Measurements from ENCODE around the gene ANKS3. TPM values are rescaled to one million over a fixed set of nuclear protein-coding genes. Genes with fewer than 3 reads are reported as not detected.

ANKS3 gene, protein sequence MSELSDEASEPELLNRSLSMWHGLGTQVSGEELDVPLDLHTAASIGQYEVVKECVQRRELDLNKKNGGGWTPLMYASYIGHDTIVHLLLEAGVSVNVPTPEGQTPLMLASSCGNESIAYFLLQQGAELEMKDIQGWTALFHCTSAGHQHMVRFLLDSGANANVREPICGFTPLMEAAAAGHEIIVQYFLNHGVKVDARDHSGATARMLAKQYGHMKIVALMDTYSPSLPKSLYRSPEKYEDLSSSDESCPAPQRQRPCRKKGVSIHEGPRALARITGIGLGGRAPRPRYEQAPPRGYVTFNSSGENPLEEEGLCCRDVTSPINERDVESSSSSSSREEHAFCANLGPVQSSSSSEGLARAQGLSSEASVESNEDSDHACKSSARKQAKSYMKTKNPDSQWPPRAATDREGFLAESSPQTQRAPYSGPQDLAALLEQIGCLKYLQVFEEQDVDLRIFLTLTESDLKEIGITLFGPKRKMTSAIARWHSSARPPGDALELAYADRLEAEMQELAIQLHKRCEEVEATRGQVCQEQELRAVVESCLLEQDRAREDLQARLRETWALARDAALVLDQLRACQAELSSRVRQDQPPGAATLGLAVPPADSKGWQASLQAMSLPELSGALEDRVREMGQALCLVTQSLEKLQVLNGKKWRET
- total RNA-seq, result 5.5 and 5.8 TPM in 2 replicates

DNA sequence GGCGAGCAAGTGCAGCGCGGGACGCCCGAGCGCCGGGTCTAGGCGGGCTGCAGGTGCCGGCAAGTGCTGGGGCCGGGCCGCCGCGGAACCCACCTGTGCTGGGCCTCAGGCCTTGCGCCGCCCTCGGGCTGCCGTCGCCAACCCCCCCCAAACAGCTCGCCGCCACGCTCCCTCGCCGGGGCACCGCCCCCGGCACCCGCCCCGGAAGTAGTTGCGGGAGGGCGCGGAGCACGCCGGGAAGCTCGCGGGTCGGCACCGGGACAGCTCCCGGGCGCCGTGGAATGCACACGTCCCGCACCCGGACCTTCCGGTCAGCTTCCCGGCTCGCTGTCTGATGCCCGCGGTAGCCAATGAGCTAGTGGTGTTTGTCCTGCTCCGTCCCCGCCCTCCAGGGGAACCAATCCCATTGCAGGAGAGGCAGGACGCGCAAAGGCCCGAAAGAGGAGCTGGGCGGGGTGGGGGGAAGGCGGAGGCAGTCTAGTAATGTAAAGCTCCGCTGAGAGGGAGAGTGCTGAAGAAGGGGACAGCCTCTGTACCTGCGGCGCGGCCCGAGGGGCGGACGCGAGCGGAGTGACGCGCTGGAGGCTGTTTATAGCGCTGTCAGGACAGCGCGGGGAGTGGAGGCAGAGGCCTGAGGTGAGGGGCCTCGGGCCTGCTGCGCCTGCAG, at the start of gene ANKS3, which contains the start of gene DNAAF8:
Gene ANKS3, minus strand, starts transcription at position 209 of the 667 bp plus-strand sequence. CDS start 4,122 bp downstream, outside the sequence.
Gene DNAAF8, plus strand, starts transcription at position 475 of the 667 bp plus-strand sequence. CDS start 1,978 bp downstream, outside the sequence.

DNA sequence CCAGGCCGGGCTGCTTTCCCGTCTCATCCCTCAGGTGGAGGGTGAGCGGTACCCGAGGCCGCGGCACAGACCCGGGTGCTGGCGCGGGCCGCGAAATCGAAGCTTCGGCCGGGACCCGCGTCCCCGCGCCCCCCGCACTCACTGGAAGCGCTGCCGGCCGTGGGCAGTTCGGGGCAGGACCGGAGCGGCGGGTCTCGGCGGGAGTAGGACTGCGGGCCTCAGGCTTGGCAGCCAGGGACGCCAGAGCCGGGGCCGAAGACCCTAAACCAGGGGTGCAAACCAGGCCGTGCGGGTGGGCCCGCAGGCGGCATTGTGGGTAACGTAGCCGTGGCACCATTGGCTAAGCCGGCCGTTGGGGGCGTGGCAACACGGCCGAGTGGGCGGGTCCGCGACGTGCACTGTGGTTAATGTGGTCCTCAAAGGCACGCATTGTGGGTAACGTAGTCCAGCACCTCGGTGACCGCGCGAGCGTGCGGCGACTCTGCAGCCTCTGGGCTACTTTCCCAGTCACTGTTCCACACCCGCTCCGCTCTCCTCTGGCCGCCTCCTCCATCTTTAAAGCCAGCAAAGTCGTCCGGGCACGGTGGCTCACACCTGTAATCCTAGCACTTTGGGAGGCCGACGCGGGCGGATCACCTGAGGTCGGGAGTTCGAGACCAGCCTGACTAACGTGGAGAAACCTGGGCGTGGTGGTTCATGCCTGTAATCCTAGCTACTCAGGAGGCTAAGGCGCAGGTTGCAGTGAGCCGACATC, 33.0 kb upstream of the ANKS3 start, which contains the start of gene ZNF500:
Gene ZNF500, minus strand, starts transcription at position 288 of the 754 bp plus-strand sequence. CDS start 1,184 bp downstream, outside the sequence.

DNA sequence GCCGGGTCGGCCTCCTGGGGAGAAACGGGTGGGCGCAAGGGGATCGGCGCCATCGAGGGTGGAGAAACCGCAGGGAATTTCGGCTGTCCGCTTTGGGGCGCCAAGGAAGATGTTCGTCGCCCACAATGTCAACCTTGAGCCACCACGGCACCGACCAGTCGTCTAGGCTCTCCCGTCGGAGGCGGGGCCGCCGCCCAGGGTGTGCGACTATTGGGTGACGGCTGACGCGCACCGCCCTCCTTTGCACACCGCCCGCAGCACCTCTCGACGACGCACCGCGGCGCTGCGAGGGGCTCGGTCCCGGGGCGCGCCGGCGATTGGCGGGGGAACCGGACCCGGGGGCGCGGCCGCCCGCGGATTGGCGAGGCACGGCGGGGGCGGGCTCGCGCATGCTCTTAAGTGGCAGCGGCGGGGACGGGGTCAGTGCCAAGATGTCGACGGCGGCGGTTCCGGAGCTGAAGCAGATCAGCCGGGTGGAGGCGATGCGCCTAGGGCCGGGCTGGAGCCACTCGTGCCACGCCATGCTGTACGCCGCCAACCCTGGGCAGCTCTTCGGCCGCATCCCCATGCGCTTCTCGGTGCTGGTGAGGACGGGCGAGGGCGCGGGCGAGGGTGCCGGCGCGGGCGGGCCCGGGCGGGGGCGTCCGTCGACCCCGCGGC, 40.6 kb downstream of the ANKS3 start, which contains the start of gene NUDT16L1:
Gene NUDT16L1, plus strand, starts transcription at position 267 of the 660 bp plus-strand sequence. Its CDS starts 165 bp downstream, at position 432.

Other genes starting within 250 kb of the ANKS3 start
- gene CDIP1, start 195.5 kb downstream of the ANKS3 start, total RNA-seq, result 36.8 and 38.6 TPM in 2 replicates
- 0.05 TPM in 1 of 2 replicates, not detected in the other for gene C16orf96, start 177.9 kb downstream of the ANKS3 start, total RNA-seq
- 7.6 and 9.0 TPM in 2 replicates for gene UBALD1, start 119.4 kb downstream of the ANKS3 start, total RNA-seq
- gene MGRN1, start 109.4 kb downstream of the ANKS3 start, total RNA-seq, result 31.0 and 44.5 TPM in 2 replicates
- gene NUDT16L1, start 40.7 kb downstream of the ANKS3 start, total RNA-seq, result 30.3 and 38.5 TPM in 2 replicates
- 0.27 TPM in 1 of 2 replicates, not detected in the other for gene DNAAF8, start 266 bp upstream of the ANKS3 start, total RNA-seq
- 7.7 and 7.8 TPM in 2 replicates for gene ZNF500, start 32.9 kb upstream of the ANKS3 start, total RNA-seq
- gene SEPTIN12, start 54.1 kb upstream of the ANKS3 start, total RNA-seq, result not detected in 2 replicates
- not detected in 2 replicates for gene SMIM22, start 61.1 kb upstream of the ANKS3 start, total RNA-seq
- gene ROGDI, start 68.4 kb upstream of the ANKS3 start, total RNA-seq, result 17.0 and 19.7 TPM in 2 replicates
- gene GLYR1, start 113.0 kb upstream of the ANKS3 start, total RNA-seq, result 56.5 and 57.8 TPM in 2 replicates
- gene UBN1, start 113.2 kb upstream of the ANKS3 start, total RNA-seq, result 32.9 and 33.4 TPM in 2 replicates
- gene PPL, start 202.9 kb upstream of the ANKS3 start, total RNA-seq, result 0.47 and 0.64 TPM in 2 replicates
- not detected in 2 replicates for gene SEC14L5, start 224.1 kb upstream of the ANKS3 start, total RNA-seq

Measured in mammary microvascular endothelial cell (primary cell).